Measurements from ENCODE around the gene SAMD8. TPM values are rescaled to one million over a fixed set of nuclear protein-coding genes. Genes with fewer than 3 reads are reported as not detected.

SAMD8 gene
- total RNA-seq, 1 experiment from 2014 or later = 23.6 TPM

GRCh38 chr10:75079436-75080083, 31.9 kb upstream of the SAMD8 start:
- no peak overlapping the region for H3K4me3 ChIP-seq (replicated peaks in 1 of 2; ENCODE audit: low read depth in 1 of 2, low read length in 2 of 2)
- no peaks in the 10 kb centered on the region for H3K4me1 ChIP-seq (ENCODE audit: control insufficient read depth in 1 of 2, insufficient read depth in 2 of 2, low read length in 2 of 2)
- no peaks in the 10 kb centered on the region for H3K79me2 ChIP-seq (ENCODE audit: insufficient read depth, low read length)
- RAD21 ChIA-PET (ENCODE audit: low non-redundant PET in 1 of 2, low total read pairs in 2 of 2, uncharacterized antibody in 2 of 2, unreplicated experiment in 2 of 2) = no interaction called here
- ATAC-seq = no peak
- TF ChIP-seq SIN3A (IDR thresholded peaks at IDR 0.05; ENCODE audit: low read depth) (no peak), ZBTB33 (IDR thresholded peaks at IDR 0.05; ENCODE audit: extremely low read depth, insufficient replicate concordance, low read length) (no peak), TCF7L2 (IDR thresholded peaks at IDR 0.05; ENCODE audit: borderline replicate concordance, extremely low read depth, insufficient read depth, insufficient read length) (no peak), POLR2AphosphoS5 (IDR thresholded peaks at IDR 0.05; ENCODE audit: low read depth, low read length) (no peak), CEBPB (IDR thresholded peaks at IDR 0.05; ENCODE audit: low read depth) (no peak), CTCF (IDR thresholded peaks at IDR 0.05 in 2 of 3, conservative IDR thresholded peaks at IDR 0.05 in 1 of 3; ENCODE audit: borderline replicate concordance in 1 of 3, insufficient read depth in 1 of 3, low read depth in 2 of 3, low read length in 2 of 3) (no peak), EZH2 (IDR thresholded peaks at IDR 0.05) (no peak), POLR2A (IDR thresholded peaks at IDR 0.05; ENCODE audit: borderline replicate concordance, extremely low read depth, insufficient read depth, insufficient read length) (no peak)
- H4K20me1 ChIP-seq (ENCODE audit: insufficient read depth) = no peaks in the 10 kb centered on the region
- no peaks in the 10 kb centered on the region; a peak in 1 of 4 replicates for H3K9me3 ChIP-seq (ENCODE audit: control insufficient read depth in 1 of 2, insufficient read depth in 1 of 2, low read depth in 1 of 2, low read length in 2 of 2)
- POLR2A ChIA-PET = no interaction called here
- no peak overlapping the region for H3K9ac ChIP-seq (ENCODE audit: low read length)
- intact Hi-C loops (cut with micrococcal nuclease) = no loop called here
- no peaks in the 10 kb centered on the region for H3K27me3 ChIP-seq (ENCODE audit: insufficient read depth, low read length)
- H3K36me3 ChIP-seq (ENCODE audit: control insufficient read depth in 1 of 2, insufficient read depth in 2 of 2, low read length in 2 of 2) = no peaks in the 10 kb centered on the region
- no peak overlapping the region for H2AFZ ChIP-seq (ENCODE audit: low read depth, low read length, poor library complexity, severe bottlenecking)
- H3K27ac ChIP-seq (ENCODE audit: low read depth, low read length) = no peak overlapping the region
- no peak overlapping the region for H3K4me2 ChIP-seq (ENCODE audit: low read length)
- CTCF ChIA-PET = no interaction called here
- no peak for DNase-seq (ENCODE audit: low read depth, low spot score)
- no TSS peak for BruUV-seq (replicated peaks)
- no peaks in the 10 kb centered on the region for H3K9me2 ChIP-seq (ENCODE audit: insufficient read depth)

All from HCT116 (cell line).